ENCODE data around the gene LIG3. TPM values are rescaled to one million over a fixed set of nuclear protein-coding genes. Genes with fewer than 3 reads are reported as not detected.
A peak's percentile ranks its signal among the peaks of the same experiment; 100 is the strongest.

The LIG3 gene
- total RNA-seq, 1 donor from 2014 or later, result 30.7 TPM

DNA sequence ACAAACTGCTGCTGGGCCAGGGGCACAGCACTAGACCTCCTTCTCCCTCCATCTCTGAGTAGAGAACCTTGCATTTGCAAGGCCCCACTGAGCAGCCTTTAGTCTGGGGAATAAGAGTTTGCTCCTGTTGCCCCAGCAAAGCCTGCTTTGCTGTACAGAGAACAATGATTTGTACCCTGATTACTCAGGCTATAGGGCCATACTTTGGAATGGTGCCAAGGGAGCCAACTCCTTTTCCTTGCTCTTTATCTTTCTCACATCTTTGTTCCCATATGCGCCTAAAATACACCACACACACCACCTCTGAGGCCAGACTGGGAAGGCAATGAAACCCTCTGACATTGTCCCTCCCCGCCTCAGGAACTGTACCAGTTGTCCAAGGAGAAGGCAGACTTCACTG is 21.2 kb downstream of the LIG3 start:
- peaks cover 21% of the 10 kb centered on the region for H3K36me3 ChIP-seq (ENCODE audit: insufficient read depth, low read length)
- no peak overlapping the region for H3K4me3 ChIP-seq (ENCODE audit: insufficient read depth, low read depth, low read length)
- H3K27me3 Mint-ChIP-seq (ENCODE audit: low read depth, unreplicated experiment), result no peaks in the 10 kb centered on the region
- peaks cover 11% of the 10 kb centered on the region for H3K4me1 ChIP-seq (ENCODE audit: insufficient read depth, low read length)
- DNase-seq (ENCODE audit: low read depth), result no peak
- peak overlapping the region; percentile 2 for H3K27ac Mint-ChIP-seq (ENCODE audit: unreplicated experiment)
- FAIRE-seq, result no peak
- no peak overlapping the region for H3K27ac ChIP-seq (ENCODE audit: low read depth, low read length)
- no peaks in the 10 kb centered on the region for H3K9me3 Mint-ChIP-seq (ENCODE audit: unreplicated experiment)
- H3K9me3 ChIP-seq (ENCODE audit: insufficient read depth, low read depth, low read length), result no peaks in the 10 kb centered on the region
- H2AFZ ChIP-seq (ENCODE audit: low read depth, low read length), result no peak overlapping the region
- H3K9ac ChIP-seq (ENCODE audit: low read length), result no peak overlapping the region
- peaks cover 18% of the 10 kb centered on the region for H3K36me3 Mint-ChIP-seq (ENCODE audit: low read depth, unreplicated experiment)
- no peak overlapping the region for H3K4me2 ChIP-seq (ENCODE audit: low read length)
- no peaks in the 10 kb centered on the region for H3K27me3 ChIP-seq (ENCODE audit: insufficient read depth, low read length)
- TF ChIP-seq EZH2 (IDR thresholded peaks at IDR 0.05; ENCODE audit: insufficient read depth, low read length), result no peak
- TF ChIP-seq, protein P1, sequence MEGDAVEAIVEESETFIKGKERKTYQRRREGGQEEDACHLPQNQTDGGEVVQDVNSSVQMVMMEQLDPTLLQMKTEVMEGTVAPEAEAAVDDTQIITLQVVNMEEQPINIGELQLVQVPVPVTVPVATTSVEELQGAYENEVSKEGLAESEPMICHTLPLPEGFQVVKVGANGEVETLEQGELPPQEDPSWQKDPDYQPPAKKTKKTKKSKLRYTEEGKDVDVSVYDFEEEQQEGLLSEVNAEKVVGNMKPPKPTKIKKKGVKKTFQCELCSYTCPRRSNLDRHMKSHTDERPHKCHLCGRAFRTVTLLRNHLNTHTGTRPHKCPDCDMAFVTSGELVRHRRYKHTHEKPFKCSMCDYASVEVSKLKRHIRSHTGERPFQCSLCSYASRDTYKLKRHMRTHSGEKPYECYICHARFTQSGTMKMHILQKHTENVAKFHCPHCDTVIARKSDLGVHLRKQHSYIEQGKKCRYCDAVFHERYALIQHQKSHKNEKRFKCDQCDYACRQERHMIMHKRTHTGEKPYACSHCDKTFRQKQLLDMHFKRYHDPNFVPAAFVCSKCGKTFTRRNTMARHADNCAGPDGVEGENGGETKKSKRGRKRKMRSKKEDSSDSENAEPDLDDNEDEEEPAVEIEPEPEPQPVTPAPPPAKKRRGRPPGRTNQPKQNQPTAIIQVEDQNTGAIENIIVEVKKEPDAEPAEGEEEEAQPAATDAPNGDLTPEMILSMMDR (IDR thresholded peaks at IDR 0.05; ENCODE audit: insufficient read depth, low read depth, low read length), result no peak
- H3K4me3 Mint-ChIP-seq (ENCODE audit: unreplicated experiment), result no peak overlapping the region
- H3K79me2 ChIP-seq (ENCODE audit: insufficient read depth, low read length), result no peaks in the 10 kb centered on the region
- peaks cover 7% of the 10 kb centered on the region for H3K4me1 Mint-ChIP-seq (ENCODE audit: low read depth, unreplicated experiment)
- no peaks in the 10 kb centered on the region for H4K20me1 ChIP-seq (ENCODE audit: insufficient read depth, low read length)

DNA sequence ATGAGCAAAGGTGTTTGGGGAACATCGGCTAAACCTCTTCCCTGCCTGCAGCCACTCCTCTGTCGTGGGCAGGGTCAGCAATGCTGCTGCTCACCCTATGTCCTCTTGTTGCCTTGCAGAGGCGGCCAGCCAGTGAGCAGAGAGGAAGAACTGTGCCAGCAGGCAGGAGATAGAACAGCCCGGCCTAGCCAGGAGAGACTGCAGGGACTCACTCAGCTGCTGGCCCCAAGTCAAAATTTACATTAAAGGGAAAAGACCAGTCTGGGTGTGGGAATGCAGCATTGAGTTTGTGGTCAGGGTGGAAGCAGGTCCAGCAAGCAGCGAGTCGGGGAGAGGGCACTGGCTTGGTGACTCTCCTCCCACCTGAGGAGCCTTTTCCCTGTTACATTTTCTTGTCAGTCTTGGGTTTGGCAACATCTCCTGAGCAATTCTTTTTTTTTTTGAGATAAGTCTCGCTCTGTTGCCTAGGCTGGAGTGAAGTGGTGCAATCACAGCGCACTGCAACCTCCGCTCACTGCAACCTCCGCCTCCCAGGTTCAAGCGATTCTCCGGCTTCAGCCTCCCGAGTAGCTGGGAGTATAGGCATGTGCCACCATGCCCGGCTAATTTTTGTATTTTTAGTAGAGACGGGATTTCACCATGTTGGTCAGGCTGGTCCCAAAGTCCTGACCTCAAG is 22.7 kb downstream of the LIG3 start:
- no peak overlapping the region for H3K27ac ChIP-seq (ENCODE audit: low read depth, low read length)
- peak; percentile 53 for DNase-seq (ENCODE audit: low read depth)
- no peaks in the 10 kb centered on the region for H3K27me3 ChIP-seq (ENCODE audit: insufficient read depth, low read length)
- peaks cover 4% of the 10 kb centered on the region for H3K4me1 ChIP-seq (ENCODE audit: insufficient read depth, low read length)
- FAIRE-seq, result no peak
- H3K36me3 Mint-ChIP-seq (ENCODE audit: low read depth, unreplicated experiment), result peaks cover 21% of the 10 kb centered on the region
- H4K20me1 ChIP-seq (ENCODE audit: insufficient read depth, low read length), result no peaks in the 10 kb centered on the region
- H3K9me3 Mint-ChIP-seq (ENCODE audit: unreplicated experiment), result no peaks in the 10 kb centered on the region
- no peaks in the 10 kb centered on the region for H3K27me3 Mint-ChIP-seq (ENCODE audit: low read depth, unreplicated experiment)
- H3K27ac Mint-ChIP-seq (ENCODE audit: unreplicated experiment), result no peak overlapping the region
- no peak overlapping the region for H2AFZ ChIP-seq (ENCODE audit: low read depth, low read length)
- H3K36me3 ChIP-seq (ENCODE audit: insufficient read depth, low read length), result peaks cover 23% of the 10 kb centered on the region
- no peak for TF ChIP-seq EZH2 (IDR thresholded peaks at IDR 0.05; ENCODE audit: insufficient read depth, low read length)
- TF ChIP-seq, protein P1 (IDR thresholded peaks at IDR 0.05; ENCODE audit: insufficient read depth, low read depth, low read length), result no peak
- no peak overlapping the region for H3K4me2 ChIP-seq (ENCODE audit: low read length)
- H3K4me3 Mint-ChIP-seq (ENCODE audit: unreplicated experiment), result no peak overlapping the region
- H3K9me3 ChIP-seq (ENCODE audit: insufficient read depth, low read depth, low read length), result no peaks in the 10 kb centered on the region
- H3K4me1 Mint-ChIP-seq (ENCODE audit: low read depth, unreplicated experiment), result peaks cover 4% of the 10 kb centered on the region
- no peaks in the 10 kb centered on the region for H3K79me2 ChIP-seq (ENCODE audit: insufficient read depth, low read length)
- no peak overlapping the region for H3K4me3 ChIP-seq (ENCODE audit: insufficient read depth, low read depth, low read length)
- no peak overlapping the region for H3K9ac ChIP-seq (ENCODE audit: low read length)

DNA sequence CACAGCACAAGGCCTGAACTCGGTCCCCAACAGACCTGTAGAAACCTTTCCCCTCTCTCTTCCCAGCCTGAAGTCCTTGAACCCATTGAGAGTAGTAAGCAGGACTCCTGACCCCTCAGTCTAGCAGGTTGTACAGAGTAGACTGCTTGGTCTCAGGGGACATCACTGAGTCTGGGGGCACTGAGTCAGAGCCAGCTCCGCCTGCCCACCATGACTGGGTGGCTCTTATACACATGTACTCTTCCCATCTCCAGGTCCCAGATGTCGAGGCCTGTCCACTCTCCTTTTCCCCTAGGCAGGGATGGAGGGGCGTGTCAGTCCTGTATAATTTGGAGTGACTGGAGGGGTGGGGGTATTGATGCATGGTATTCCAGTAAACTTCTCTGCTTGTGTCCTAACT is 23.5 kb downstream of the LIG3 start:
- Histone ChIP-seq H3K4me2 (ENCODE audit: low read length) (no peak overlapping the region), H3K4me1 (ENCODE audit: insufficient read depth, low read length) (no peaks in the 10 kb centered on the region), H3K9me3 (ENCODE audit: insufficient read depth, low read depth, low read length) (no peaks in the 10 kb centered on the region), H3K4me3 (ENCODE audit: insufficient read depth, low read depth, low read length) (no peak overlapping the region), H3K36me3 (ENCODE audit: insufficient read depth, low read length) (peaks cover 25% of the 10 kb centered on the region), H3K9ac (ENCODE audit: low read length) (no peak overlapping the region), H3K79me2 (ENCODE audit: insufficient read depth, low read length) (no peaks in the 10 kb centered on the region), H3K27ac (ENCODE audit: low read depth, low read length) (no peak overlapping the region), H4K20me1 (ENCODE audit: insufficient read depth, low read length) (no peaks in the 10 kb centered on the region), H2AFZ (ENCODE audit: low read depth, low read length) (no peak overlapping the region), H3K27me3 (ENCODE audit: insufficient read depth, low read length) (no peaks in the 10 kb centered on the region)
- FAIRE-seq (no peak), DNase-seq (ENCODE audit: low read depth) (no peak)
- H3K4me3 Mint-ChIP-seq (ENCODE audit: unreplicated experiment), result no peak overlapping the region
- no peak overlapping the region for H3K27ac Mint-ChIP-seq (ENCODE audit: unreplicated experiment)
- H3K36me3 Mint-ChIP-seq (ENCODE audit: low read depth, unreplicated experiment), result peaks cover 18% of the 10 kb centered on the region
- no peaks in the 10 kb centered on the region for H3K4me1 Mint-ChIP-seq (ENCODE audit: low read depth, unreplicated experiment)
- H3K9me3 Mint-ChIP-seq (ENCODE audit: unreplicated experiment), result no peaks in the 10 kb centered on the region
- TF ChIP-seq, protein P1 (IDR thresholded peaks at IDR 0.05; ENCODE audit: insufficient read depth, low read depth, low read length), result no peak
- no peak for TF ChIP-seq EZH2 (IDR thresholded peaks at IDR 0.05; ENCODE audit: insufficient read depth, low read length)
- no peaks in the 10 kb centered on the region for H3K27me3 Mint-ChIP-seq (ENCODE audit: low read depth, unreplicated experiment)
